WI38 (cell line): ENCODE results near the gene ZBTB18.
A peak's percentile ranks its signal among the peaks of the same experiment; 100 is the strongest.

Source experiments
- H3K4me3 ChIP-seq: 2 replicates; pipeline ENCODE4 v1.5.1; 2011; ENCODE audit warnings: low read depth, mild to moderate bottlenecking, control low read depth, low read length
- CTCF ChIP-seq: IDR thresholded peaks from 2 replicates; pipeline ENCODE4 v1.5.1; 2012; ENCODE audit warnings: low read depth, mild to moderate bottlenecking, control low read depth, low read length

ZBTB18 gene

GRCh38 chr1:244104309-244105060, 53.4 kb downstream of the ZBTB18 start:
- H3K4me3 ChIP-seq, result peak overlapping the region; percentile 5; the same call in 1 of the 2 replicates
- no peak for TF ChIP-seq CTCF

- no peak overlapping the region for H3K4me3 ChIP-seq
- TF ChIP-seq CTCF, result no peak
Measured at GRCh38 chr1:244106176-244106575, 55.1 kb downstream of the ZBTB18 start.
